OCI-LY7 (cell line): Measurements from ENCODE around the gene BTG4.

ENCODE experiments used
- CTCF ChIP-seq: fragments of 200-600 bp; sonication (generic); conservative IDR thresholded peaks from 2 replicates; pipeline ENCODE4 v1.5.1; 2014; ENCODE audit warnings: mild to moderate bottlenecking, antibody characterized with exemption, low read length, moderate library complexity, mixed read lengths
- EZH2phosphoT487 ChIP-seq: fragments of 200-600 bp; sonication (generic); IDR thresholded peaks from 2 replicates; pipeline ENCODE4 v1.6.1; 2018; ENCODE audit warnings: low read depth, borderline replicate concordance, mild to moderate bottlenecking, mixed run types, antibody characterized with exemption, low read length, moderate library complexity, mixed read lengths

GRCh38 chr11:111479666-111480065 lies 32.5 kb downstream of the BTG4 start:
- TF ChIP-seq CTCF = no peak; the same call in 1 of the 2 replicates
- no peak for TF ChIP-seq EZH2phosphoT487
